Muscle of back (tissue), 11 donors: ENCODE measurements around the gene HSPBAP1. TPM values are rescaled to one million over a fixed set of nuclear protein-coding genes. Genes with fewer than 3 reads are reported as not detected.

Experiments
- DNase-seq, 3 donors: peaks; one replicate each; pipeline versions ENCODE4 v3.0.0 to v3.0.0-alpha.2; 2013
- polyA plus RNA-seq, 10 donors: library from polyadenylated mRNA; unstranded; fragments of 120-200 nt; gene quantifications; one replicate each; pipeline ENCODE4 v1.2.1, GENCODE V29; 2013; ENCODE audit not compliant: insufficient read length in 10 of 10

Gene HSPBAP1
- polyA plus RNA-seq, 10 donors: 4.2 to 9.5 (median 6.5) TPM

GRCh38 chr3:122690096-122690495 lies 103.5 kb downstream of the HSPBAP1 start:
- DNase-seq: no peak

Other genes with a start within 250 kb of the HSPBAP1 start
- gene PARP9, start 229.5 kb downstream of the HSPBAP1 start, polyA plus RNA-seq: 10 to 100 TPM in 9 of 10 donors, 1 to 10 TPM in 1; 8.9 to 19.2 (median 15.1) TPM
- 10 to 100 TPM in 2 of 10 donors, 1 to 10 TPM in 8; 6.0 to 10.7 (median 8.4) TPM for gene DTX3L, start 229.5 kb downstream of the HSPBAP1 start, polyA plus RNA-seq
- gene PARP15, start 216.2 kb downstream of the HSPBAP1 start, polyA plus RNA-seq: 1 to 10 TPM in 9 of 10 donors, under 1 TPM in 1; 0.94 to 8.3 (median 3.6) TPM
- 10 to 100 TPM in 4 of 10 donors, 1 to 10 TPM in 6; 7.0 to 14.1 (median 9.5) TPM for gene PARP14, start 113.0 kb downstream of the HSPBAP1 start, polyA plus RNA-seq
- 1 to 10 TPM; 4.1 to 7.1 (median 5.3) TPM for gene SLC49A4, start 1.2 kb upstream of the HSPBAP1 start, polyA plus RNA-seq
- 10 to 100 TPM; 17.2 to 35.6 (median 24.2) TPM for gene SEMA5B, start 233.9 kb upstream of the HSPBAP1 start, polyA plus RNA-seq